ENCODE data around the gene SRGAP1. TPM values are rescaled to one million over a fixed set of nuclear protein-coding genes. Genes with fewer than 3 reads are reported as not detected.
A peak's percentile ranks its signal among the peaks of the same experiment; 100 is the strongest.

Gene SRGAP1
- polyA plus RNA-seq, 4 donors: 2.2 to 8.5 (median 4.0) TPM

GRCh38 chr12:64171715-64172114 lies 327.2 kb downstream of the SRGAP1 start:
- Histone ChIP-seq H3K27ac (ENCODE audit: low read depth in 1 of 3, low read length in 2 of 3) (no peak overlapping the region), H3K27me3 (ENCODE audit: control insufficient read depth in 3 of 3, insufficient read depth in 3 of 3, low read length in 3 of 3) (no peaks in the 10 kb centered on the region), H3K36me3 (ENCODE audit: control insufficient read depth in 3 of 3, insufficient read depth in 2 of 3, low read depth in 1 of 3, low read length in 3 of 3) (no peaks in the 10 kb centered on the region), H3K9me3 (ENCODE audit: control insufficient read depth in 2 of 2, insufficient read depth in 1 of 2, low read depth in 1 of 2, low read length in 1 of 2) (no peaks in the 10 kb centered on the region), H3K4me1 (ENCODE audit: control insufficient read depth in 3 of 3, insufficient read depth in 2 of 3, low read depth in 1 of 3, low read length in 2 of 3) (peaks cover 0 to 4% (median 0%) of the 10 kb centered on the region in 3 donors), H3K4me3 (ENCODE audit: low read depth in 1 of 3, low read length in 3 of 3) (no peak overlapping the region)
- 81 to 97% (median 97%) methylated on average over 1 of the region's 1 CpG for WGBS, 3 donors
- no peak for FAIRE-seq
- no peak for DNase-seq

DNA sequence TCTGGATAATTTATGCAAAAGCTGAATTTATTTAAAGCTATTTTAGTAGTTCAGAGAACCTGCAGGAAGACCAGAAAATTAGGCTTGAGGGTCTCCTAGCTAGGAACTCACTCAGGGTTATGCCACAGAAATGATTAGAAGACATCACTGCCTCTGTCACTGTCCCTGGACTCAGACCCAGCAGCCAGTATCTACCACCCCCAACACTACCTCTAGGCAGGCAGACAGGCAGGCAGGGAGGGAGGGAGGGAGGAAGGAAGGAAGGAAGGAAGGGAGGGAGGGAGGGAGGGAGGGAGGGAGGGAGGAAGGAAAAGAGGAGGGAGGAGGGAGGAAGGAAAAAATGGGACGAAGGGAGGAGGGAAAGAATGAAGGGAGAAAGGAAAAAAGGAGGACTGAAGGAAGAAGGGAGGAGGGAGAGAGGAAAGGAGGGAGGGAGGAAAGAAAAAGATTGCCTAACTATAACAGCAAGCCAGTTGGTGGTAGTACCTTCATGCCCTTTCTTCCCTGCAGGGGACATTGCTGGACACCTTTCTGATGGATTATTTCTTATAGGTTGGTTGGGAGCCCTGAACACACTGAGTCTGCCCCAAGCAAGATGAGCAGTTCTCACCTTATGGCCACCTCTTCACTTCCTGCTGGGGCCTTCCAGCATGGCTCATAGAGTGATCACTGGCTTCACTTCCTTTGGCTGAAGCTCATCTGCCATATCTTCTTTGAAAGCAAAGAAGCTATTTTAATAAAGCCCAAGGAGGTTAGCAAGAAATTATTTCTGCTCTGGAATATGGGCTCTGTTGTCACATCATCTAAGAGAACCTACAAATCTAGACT lies 327.9 kb downstream of the SRGAP1 start:
- Histone ChIP-seq H3K27me3 (ENCODE audit: control insufficient read depth in 3 of 3, insufficient read depth in 3 of 3, low read length in 3 of 3) (no peaks in the 10 kb centered on the region), H3K36me3 (ENCODE audit: control insufficient read depth in 3 of 3, insufficient read depth in 2 of 3, low read depth in 1 of 3, low read length in 3 of 3) (no peaks in the 10 kb centered on the region), H3K9me3 (ENCODE audit: control insufficient read depth in 2 of 2, insufficient read depth in 1 of 2, low read depth in 1 of 2, low read length in 1 of 2) (no peaks in the 10 kb centered on the region), H3K4me1 (ENCODE audit: control insufficient read depth in 3 of 3, insufficient read depth in 2 of 3, low read depth in 1 of 3, low read length in 2 of 3) (peaks cover 0 to 4% (median 0%) of the 10 kb centered on the region in 3 donors), H3K4me3 (ENCODE audit: low read depth in 1 of 3, low read length in 3 of 3) (no peak overlapping the region), H3K27ac (ENCODE audit: low read depth in 1 of 3, low read length in 2 of 3) (no peak overlapping the region)
- no peak for FAIRE-seq
- 51 to 83% (median 64%) methylated on average over 1 of the region's 1 CpG for WGBS, 3 donors
- DNase-seq: no peak

DNA sequence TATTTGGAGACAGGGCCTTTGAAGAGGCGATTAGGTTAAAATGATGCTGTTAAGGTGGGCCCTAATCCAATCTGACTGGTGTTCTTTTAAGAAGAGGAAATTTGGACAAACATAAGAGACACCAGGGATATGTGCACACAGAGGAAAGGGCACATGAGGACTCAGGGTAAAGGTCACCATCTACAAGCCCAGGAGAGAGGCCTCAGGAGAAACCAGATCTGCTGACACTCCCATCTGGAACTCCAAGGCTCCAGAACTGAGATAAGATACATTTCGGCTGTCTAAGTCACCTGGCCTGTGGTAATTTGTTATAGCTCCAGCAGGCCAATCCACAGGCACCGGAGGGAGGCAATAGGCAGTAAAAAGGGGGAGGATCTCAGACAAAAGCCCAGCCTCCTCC lies 329.0 kb downstream of the SRGAP1 start:
- H3K4me1 ChIP-seq (ENCODE audit: control insufficient read depth in 3 of 3, insufficient read depth in 2 of 3, low read depth in 1 of 3, low read length in 2 of 3): peaks cover 0 to 4% (median 0%) of the 10 kb centered on the region in 3 donors

GRCh38 chr12:64175254-64175945 lies 330.9 kb downstream of the SRGAP1 start:
- H3K4me3 ChIP-seq (ENCODE audit: low read depth in 1 of 3, low read length in 3 of 3): no peak overlapping the region
- no peak for DNase-seq
- H3K9me3 ChIP-seq (ENCODE audit: control insufficient read depth in 2 of 2, insufficient read depth in 1 of 2, low read depth in 1 of 2, low read length in 1 of 2): no peaks in the 10 kb centered on the region
- no peaks in the 10 kb centered on the region for H3K36me3 ChIP-seq (ENCODE audit: control insufficient read depth in 3 of 3, insufficient read depth in 2 of 3, low read depth in 1 of 3, low read length in 3 of 3)
- WGBS, 3 donors: 79 to 90% (median 81%) methylated on average over 2 of the region's 2 CpGs
- H3K4me1 ChIP-seq (ENCODE audit: control insufficient read depth in 3 of 3, insufficient read depth in 2 of 3, low read depth in 1 of 3, low read length in 2 of 3): peaks cover 0 to 4% (median 0%) of the 10 kb centered on the region in 3 donors
- H3K27ac ChIP-seq (ENCODE audit: low read depth in 1 of 3, low read length in 2 of 3): no peak overlapping the region
- FAIRE-seq: no peak
- H3K27me3 ChIP-seq (ENCODE audit: control insufficient read depth in 3 of 3, insufficient read depth in 3 of 3, low read length in 3 of 3): no peaks in the 10 kb centered on the region

More for the DNA sequence above, 329.0 kb downstream of the SRGAP1 start:
- DNase-seq (peak; percentile 57 to 73), FAIRE-seq (no peak)
- Histone ChIP-seq H3K4me3 (ENCODE audit: low read depth in 1 of 3, low read length in 3 of 3) (no peak overlapping the region), H3K9me3 (ENCODE audit: control insufficient read depth in 2 of 2, insufficient read depth in 1 of 2, low read depth in 1 of 2, low read length in 1 of 2) (no peaks in the 10 kb centered on the region), H3K27me3 (ENCODE audit: control insufficient read depth in 3 of 3, insufficient read depth in 3 of 3, low read length in 3 of 3) (no peaks in the 10 kb centered on the region), H3K27ac (ENCODE audit: low read depth in 1 of 3, low read length in 2 of 3) (no peak overlapping the region), H3K36me3 (ENCODE audit: control insufficient read depth in 3 of 3, insufficient read depth in 2 of 3, low read depth in 1 of 3, low read length in 3 of 3) (no peaks in the 10 kb centered on the region)
- WGBS, 3 donors: 40 to 68% (median 62%) methylated on average over 3 of the region's 3 CpGs

- H3K9me3 ChIP-seq (ENCODE audit: control insufficient read depth in 2 of 2, insufficient read depth in 1 of 2, low read depth in 1 of 2, low read length in 1 of 2): no peaks in the 10 kb centered on the region
- no peak for DNase-seq
- peaks cover 0 to 4% (median 0%) of the 10 kb centered on the region in 3 donors for H3K4me1 ChIP-seq (ENCODE audit: control insufficient read depth in 3 of 3, insufficient read depth in 2 of 3, low read depth in 1 of 3, low read length in 2 of 3)
- no peaks in the 10 kb centered on the region for H3K27me3 ChIP-seq (ENCODE audit: control insufficient read depth in 3 of 3, insufficient read depth in 3 of 3, low read length in 3 of 3)
- WGBS, 3 donors: 79 to 86% (median 86%) methylated on average over 7 of the region's 7 CpGs
- H3K4me3 ChIP-seq (ENCODE audit: low read depth in 1 of 3, low read length in 3 of 3): no peak overlapping the region
- H3K36me3 ChIP-seq (ENCODE audit: control insufficient read depth in 3 of 3, insufficient read depth in 2 of 3, low read depth in 1 of 3, low read length in 3 of 3): no peaks in the 10 kb centered on the region
- FAIRE-seq: no peak
- H3K27ac ChIP-seq (ENCODE audit: low read depth in 1 of 3, low read length in 2 of 3): no peak overlapping the region
Measured at GRCh38 chr12:64177001-64177400, 332.5 kb downstream of the SRGAP1 start.

GRCh38 chr12:64178122-64178521 lies 333.6 kb downstream of the SRGAP1 start:
- Histone ChIP-seq H3K4me3 (ENCODE audit: low read depth in 1 of 3, low read length in 3 of 3) (no peak overlapping the region), H3K27me3 (ENCODE audit: control insufficient read depth in 3 of 3, insufficient read depth in 3 of 3, low read length in 3 of 3) (no peaks in the 10 kb centered on the region), H3K36me3 (ENCODE audit: control insufficient read depth in 3 of 3, insufficient read depth in 2 of 3, low read depth in 1 of 3, low read length in 3 of 3) (no peaks in the 10 kb centered on the region), H3K4me1 (ENCODE audit: control insufficient read depth in 3 of 3, insufficient read depth in 2 of 3, low read depth in 1 of 3, low read length in 2 of 3) (peaks cover 0 to 4% (median 0%) of the 10 kb centered on the region in 3 donors), H3K27ac (ENCODE audit: low read depth in 1 of 3, low read length in 2 of 3) (no peak overlapping the region), H3K9me3 (ENCODE audit: control insufficient read depth in 2 of 2, insufficient read depth in 1 of 2, low read depth in 1 of 2, low read length in 1 of 2) (no peaks in the 10 kb centered on the region)
- DNase-seq (no peak), FAIRE-seq (no peak)
- WGBS, 3 donors: 34 to 54% (median 39%) methylated on average over 1 of the region's 1 CpG

- Histone ChIP-seq H3K4me3 (ENCODE audit: low read depth in 1 of 3, low read length in 3 of 3) (no peak overlapping the region), H3K27me3 (ENCODE audit: control insufficient read depth in 3 of 3, insufficient read depth in 3 of 3, low read length in 3 of 3) (no peaks in the 10 kb centered on the region), H3K27ac (ENCODE audit: low read depth in 1 of 3, low read length in 2 of 3) (peak overlapping the region in 1 of 3 donors; percentile 22), H3K36me3 (ENCODE audit: control insufficient read depth in 3 of 3, insufficient read depth in 2 of 3, low read depth in 1 of 3, low read length in 3 of 3) (no peaks in the 10 kb centered on the region), H3K4me1 (ENCODE audit: control insufficient read depth in 3 of 3, insufficient read depth in 2 of 3, low read depth in 1 of 3, low read length in 2 of 3) (no peaks in the 10 kb centered on the region), H3K9me3 (ENCODE audit: control insufficient read depth in 2 of 2, insufficient read depth in 1 of 2, low read depth in 1 of 2, low read length in 1 of 2) (no peaks in the 10 kb centered on the region)
- 74 to 88% (median 83%) methylated on average over 5 of the region's 5 CpGs for WGBS, 3 donors
- DNase-seq: no peak
- no peak for FAIRE-seq
Measured at GRCh38 chr12:64180951-64181350, 336.5 kb downstream of the SRGAP1 start.

DNA sequence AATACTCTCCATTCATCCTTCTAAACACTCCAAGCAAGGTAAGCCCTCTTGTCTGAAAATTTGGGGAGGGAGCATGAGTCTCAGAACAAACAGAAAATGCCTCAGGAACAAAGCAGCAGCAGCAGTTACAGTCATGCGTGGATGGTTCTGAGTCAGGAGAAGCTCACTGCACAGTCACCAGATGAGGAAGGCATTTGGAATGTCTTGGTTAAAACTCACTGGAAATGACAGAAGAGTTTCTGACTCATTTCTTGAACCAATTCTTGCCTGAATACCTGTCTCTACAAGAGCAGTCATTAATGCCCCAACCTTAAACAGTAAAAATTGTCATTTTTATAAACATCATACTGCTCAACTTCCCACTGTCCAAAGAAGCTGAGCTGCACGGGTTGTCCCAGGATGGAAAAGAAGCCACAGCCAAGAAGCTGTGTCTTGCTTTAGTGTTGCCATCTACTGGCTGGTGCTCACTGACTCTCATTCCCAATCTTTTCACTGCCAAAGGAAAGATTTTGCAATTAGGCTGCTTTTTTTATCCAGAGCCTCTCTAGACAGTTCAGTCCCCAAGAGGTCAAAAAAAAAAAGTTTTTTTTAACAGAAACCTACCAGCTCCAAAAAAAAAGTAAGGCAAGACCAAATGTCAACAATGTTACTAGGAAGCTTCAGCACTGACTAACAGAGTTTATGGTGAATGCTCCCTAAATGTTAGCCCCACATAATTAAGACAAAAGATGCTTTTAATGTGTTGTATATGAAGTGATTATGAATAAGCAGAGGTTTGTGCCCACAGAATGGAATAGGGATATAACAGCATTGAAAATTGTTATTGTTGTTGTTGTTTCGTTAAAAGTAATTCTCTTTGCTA lies 337.2 kb downstream of the SRGAP1 start:
- Histone ChIP-seq H3K9me3 (ENCODE audit: control insufficient read depth in 2 of 2, insufficient read depth in 1 of 2, low read depth in 1 of 2, low read length in 1 of 2) (no peaks in the 10 kb centered on the region), H3K27ac (ENCODE audit: low read depth in 1 of 3, low read length in 2 of 3) (peak overlapping the region in 1 of 3 donors; percentile 22), H3K27me3 (ENCODE audit: control insufficient read depth in 3 of 3, insufficient read depth in 3 of 3, low read length in 3 of 3) (no peaks in the 10 kb centered on the region), H3K36me3 (ENCODE audit: control insufficient read depth in 3 of 3, insufficient read depth in 2 of 3, low read depth in 1 of 3, low read length in 3 of 3) (no peaks in the 10 kb centered on the region), H3K4me1 (ENCODE audit: control insufficient read depth in 3 of 3, insufficient read depth in 2 of 3, low read depth in 1 of 3, low read length in 2 of 3) (no peaks in the 10 kb centered on the region), H3K4me3 (ENCODE audit: low read depth in 1 of 3, low read length in 3 of 3) (no peak overlapping the region)
- FAIRE-seq (no peak), DNase-seq (peak; percentile 62 to 66)
- 41 to 50% (median 47%) methylated on average over 3 of the region's 3 CpGs for WGBS, 3 donors

Data from small intestine (tissue), 7 donors.